ENCODE results near the gene IPP. TPM values are rescaled to one million over a fixed set of nuclear protein-coding genes. Genes with fewer than 3 reads are reported as not detected.
"Not testable (repeated sequence)": the region's sequence is repeated elsewhere in the genome, so short reads cannot be mapped to it uniquely, and the experiment has no call there.

The IPP gene
- total RNA-seq, 2 donors from 2014 or later = 7.5 to 7.9 TPM

- 82 to 93% methylated on average over 1 of the region's 1 CpG for WGBS, 2 donors
- no peaks in the 10 kb centered on the region for H3K27me3 ChIP-seq
- H3K27ac ChIP-seq = no peak overlapping the region
- no peak overlapping the region for H3K4me3 ChIP-seq
- H3K36me3 ChIP-seq (replicated peaks in 1 of 2; ENCODE audit: insufficient read depth in 1 of 2, low read depth in 2 of 2) = peaks cover 0 to 4% of the 10 kb centered on the region in 2 donors
- H3K4me1 ChIP-seq = no peaks in the 10 kb centered on the region
- H3K9me3 ChIP-seq = no peaks in the 10 kb centered on the region
- ATAC-seq (no peak), DNase-seq (no peak)
- intact Hi-C loops (cut with DNase I) = no loop called here
- TF ChIP-seq POLR2A (IDR thresholded peaks at IDR 0.05) (no peak), CTCF (IDR thresholded peaks at IDR 0.05) (no peak)
Observed at GRCh38 chr1:45721207-45721606, 29.2 kb downstream of the IPP start.

DNA sequence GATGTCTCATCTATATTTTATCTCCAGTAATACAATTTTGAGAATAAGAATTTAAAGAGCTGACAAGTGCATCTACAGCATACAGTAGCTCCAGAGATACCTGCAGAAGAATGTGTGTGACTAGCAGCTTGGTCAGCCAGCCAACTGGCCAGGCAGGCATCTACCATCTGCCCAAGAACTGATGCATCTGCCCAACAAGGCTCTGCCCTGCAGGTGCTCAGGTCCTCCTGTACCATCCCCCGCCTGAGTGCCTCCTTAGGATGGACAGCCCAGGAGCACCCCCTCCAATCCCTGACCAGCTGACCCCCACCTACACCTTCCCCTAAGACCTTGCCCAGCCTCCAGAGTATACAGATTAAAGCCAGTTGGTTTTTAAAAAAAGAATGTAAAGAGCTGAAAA is 32.2 kb downstream of the IPP start:
- no peak overlapping the region for H3K4me3 ChIP-seq
- H3K27me3 ChIP-seq = no peaks in the 10 kb centered on the region
- ATAC-seq (no peak), DNase-seq (no peak)
- H3K27ac ChIP-seq = no peak overlapping the region
- H3K9me3 ChIP-seq = no peaks in the 10 kb centered on the region
- no peak for TF ChIP-seq POLR2A (IDR thresholded peaks at IDR 0.05)
- no peak for TF ChIP-seq CTCF (IDR thresholded peaks at IDR 0.05)
- peaks cover 0 to 4% of the 10 kb centered on the region in 2 donors for H3K36me3 ChIP-seq (replicated peaks in 1 of 2; ENCODE audit: insufficient read depth in 1 of 2, low read depth in 2 of 2)
- H3K4me1 ChIP-seq = no peaks in the 10 kb centered on the region
- intact Hi-C loops (cut with DNase I) = no loop called here
- 95 to 100% methylated on average over 1 of the region's 1 CpG for WGBS, 2 donors

DNA sequence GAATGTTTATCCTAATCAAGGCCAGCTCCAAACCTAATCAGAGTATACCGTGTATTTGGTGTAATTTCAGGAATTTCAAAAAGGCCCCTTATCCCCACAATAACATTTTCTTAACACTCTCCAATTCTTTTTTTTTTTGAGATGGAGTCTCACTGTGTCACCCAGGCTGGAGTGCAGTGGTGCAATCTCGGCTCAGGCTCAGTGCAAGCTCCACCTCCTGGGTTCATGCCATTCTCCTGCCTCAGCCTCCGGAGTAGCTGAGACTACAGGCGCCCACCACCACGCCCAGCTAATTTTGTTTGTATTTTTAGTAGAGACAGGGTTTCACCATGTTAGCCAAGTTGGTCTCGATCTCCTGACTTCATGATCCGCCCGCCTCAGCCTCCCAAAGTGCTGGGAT is 33.1 kb downstream of the IPP start:
- intact Hi-C loops (cut with DNase I); H3K9me3 ChIP-seq; H3K27me3 ChIP-seq; H3K4me3 ChIP-seq; DNase-seq; H3K27ac ChIP-seq; ATAC-seq; H3K36me3 ChIP-seq (replicated peaks in 1 of 2; ENCODE audit: insufficient read depth in 1 of 2, low read depth in 2 of 2); H3K4me1 ChIP-seq: not testable (repeated sequence)
- WGBS, 2 donors = 88 to 90% methylated on average over 8 of the region's 8 CpGs

- Histone ChIP-seq H3K27me3 (no peaks in the 10 kb centered on the region), H3K4me3 (no peak overlapping the region), H3K4me1 (no peaks in the 10 kb centered on the region), H3K36me3 (replicated peaks in 1 of 2; ENCODE audit: insufficient read depth in 1 of 2, low read depth in 2 of 2) (peaks cover 0 to 5% of the 10 kb centered on the region in 2 donors), H3K9me3 (no peaks in the 10 kb centered on the region), H3K27ac (no peak overlapping the region)
- intact Hi-C loops (cut with DNase I) = no loop called here
- DNase-seq (no peak), ATAC-seq (no peak)
- WGBS, 2 donors = 85 to 86% methylated on average over 3 of the region's 3 CpGs
- TF ChIP-seq CTCF (IDR thresholded peaks at IDR 0.05) (no peak), POLR2A (IDR thresholded peaks at IDR 0.05) (no peak)
Observed at GRCh38 chr1:45716700-45717099, 33.8 kb downstream of the IPP start.

GRCh38 chr1:45713711-45714110 is 36.7 kb downstream of the IPP start:
- no peak for DNase-seq
- no peak overlapping the region for H3K27ac ChIP-seq
- no peak for TF ChIP-seq CTCF (IDR thresholded peaks at IDR 0.05)
- TF ChIP-seq POLR2A (IDR thresholded peaks at IDR 0.05) = no peak
- 73 to 78% methylated on average over 3 of the region's 3 CpGs for WGBS, 2 donors
- no peaks in the 10 kb centered on the region for H3K27me3 ChIP-seq
- peaks cover 0 to 8% of the 10 kb centered on the region in 2 donors for H3K36me3 ChIP-seq (replicated peaks in 1 of 2; ENCODE audit: insufficient read depth in 1 of 2, low read depth in 2 of 2)
- no peaks in the 10 kb centered on the region for H3K9me3 ChIP-seq
- intact Hi-C loops (cut with DNase I) = no loop called here
- no peak overlapping the region for H3K4me3 ChIP-seq
- no peaks in the 10 kb centered on the region for H3K4me1 ChIP-seq
- ATAC-seq = no peak
